Midbrain (tissue), 1 donor: ENCODE results near the gene KLHL25.

ENCODE experiments used
- DNase-seq: peaks from one replicate; lab custom pipeline; 2025; lab: John Stamatoyannopoulos, UW

The KLHL25 gene

GRCh38 chr15:85748176-85748575, 46.5 kb downstream of the KLHL25 start:
- DNase-seq, result no peak

GRCh38 chr15:85746641-85747040, 48.1 kb downstream of the KLHL25 start:
- no peak for DNase-seq

GRCh38 chr15:85745525-85746150, 49.1 kb downstream of the KLHL25 start:
- no peak for DNase-seq

- DNase-seq, result no peak
Observed at GRCh38 chr15:85745023-85745422, 49.7 kb downstream of the KLHL25 start.

- DNase-seq, result no peak
Observed at GRCh38 chr15:85744579-85744978, 50.1 kb downstream of the KLHL25 start.

GRCh38 chr15:85743392-85744055, 51.2 kb downstream of the KLHL25 start:
- no peak for DNase-seq

GRCh38 chr15:85742186-85742821, 52.4 kb downstream of the KLHL25 start:
- DNase-seq, result peak; percentile 28

- DNase-seq, result no peak
Observed at GRCh38 chr15:85741662-85742061, 53.1 kb downstream of the KLHL25 start.

GRCh38 chr15:85741021-85741421, 53.7 kb downstream of the KLHL25 start:
- no peak for DNase-seq

- DNase-seq, result no peak
Observed at GRCh38 chr15:85737061-85737460, 57.7 kb downstream of the KLHL25 start.

GRCh38 chr15:85733416-85733815, 61.3 kb downstream of the KLHL25 start:
- no peak for DNase-seq

GRCh38 chr15:85730001-85730820, 64.5 kb downstream of the KLHL25 start:
- peak; percentile 69 for DNase-seq

- no peak for DNase-seq
Observed at GRCh38 chr15:85727068-85727467, 67.7 kb downstream of the KLHL25 start.

GRCh38 chr15:85726454-85726853, 68.3 kb downstream of the KLHL25 start:
- DNase-seq, result no peak

GRCh38 chr15:85725564-85725963, 69.2 kb downstream of the KLHL25 start:
- DNase-seq, result no peak

GRCh38 chr15:85725019-85725418, 69.7 kb downstream of the KLHL25 start:
- DNase-seq, result no peak

GRCh38 chr15:85723960-85724945, 70.5 kb downstream of the KLHL25 start:
- DNase-seq, result no peak

- DNase-seq, result no peak
Observed at GRCh38 chr15:85722374-85723152, 72.2 kb downstream of the KLHL25 start.

- DNase-seq, result no peak
Observed at GRCh38 chr15:85718981-85719380, 75.7 kb downstream of the KLHL25 start.

- no peak for DNase-seq
Observed at GRCh38 chr15:85718271-85718971, 76.3 kb downstream of the KLHL25 start.
